Common myeloid progenitor, CD34-positive (primary cell): ENCODE measurements around the gene IBTK.
A peak's percentile ranks its signal among the peaks of the same experiment; 100 is the strongest.
"Not testable (repeated sequence)": the region's sequence is repeated elsewhere in the genome, so short reads cannot be mapped to it uniquely, and the experiment has no call there.

Experiments
- CTCF ChIA-PET: fragments of 350-600 bp; sonication (Branson Sonifier 250); formaldehyde crosslinking; loops from one replicate; lab custom pipeline; 2021; ENCODE audit warnings: antibody characterized with exemption; lab: Charles Lee
- POLR2A ChIA-PET: fragments of 350-600 bp; sonication (Branson Sonifier 250); formaldehyde crosslinking; loops from one replicate; lab custom pipeline; 2021; ENCODE audit warnings: antibody characterized with exemption; lab: Charles Lee
- DNase-seq, 3 donors: peaks; one replicate each; pipeline versions ENCODE4 v3.0.0 to v3.0.0-alpha.2; 2013
- H3K27ac ChIP-seq, 2 experiments: 1 replicate in 1 of 2; 2 replicates in 1 of 2; pipeline ENCODE4 v1.7.0; 2013; ENCODE audit warnings: inconsistent platforms in 2 of 2, low read length in 2 of 2, mild to moderate bottlenecking in 2 of 2, low read depth in 1 of 2, moderate library complexity in 1 of 2; ENCODE audit not compliant: severe bottlenecking in 2 of 2, insufficient read depth in 1 of 2, poor library complexity in 1 of 2
- H3K27me3 ChIP-seq, 5 experiments: replicated peaks in 2 of 5; 1 replicate in 3 of 5; 2 replicates in 2 of 5; pipeline versions ENCODE4 v1.6.1 to v1.7.0; 2013; ENCODE audit warnings: low read length in 4 of 5, mild to moderate bottlenecking in 2 of 5, moderate library complexity in 2 of 5, inconsistent platforms in 1 of 5; ENCODE audit not compliant: insufficient read depth in 5 of 5, control insufficient read depth in 4 of 5
- H3K36me3 ChIP-seq, 4 experiments: 1 replicate in 2 of 4; 2 replicates in 2 of 4; pipeline versions ENCODE4 v1.6.1 to v1.7.0; 2013; ENCODE audit warnings: low read length in 3 of 4, control low read depth in 1 of 4, mild to moderate bottlenecking in 1 of 4; ENCODE audit not compliant: control insufficient read depth in 4 of 4, insufficient read depth in 4 of 4
- H3K4me1 ChIP-seq, 4 experiments: 1 replicate in 3 of 4; 2 replicates in 1 of 4; pipeline versions ENCODE4 v1.6.1 to v1.7.1; 2013; ENCODE audit warnings: low read length in 3 of 4, mild to moderate bottlenecking in 3 of 4, control low read depth in 1 of 4, inconsistent platforms in 1 of 4, moderate library complexity in 1 of 4; ENCODE audit not compliant: control insufficient read depth in 4 of 4, insufficient read depth in 4 of 4; ENCODE audit errors: control extremely low read depth in 1 of 4
- H3K4me3 ChIP-seq, 7 experiments: 1 replicate in 4 of 7; 2 replicates in 3 of 7; pipeline versions ENCODE4 v1.5.1 to v1.7.0; 2013; ENCODE audit warnings: mild to moderate bottlenecking in 7 of 7, low read length in 6 of 7, moderate library complexity in 6 of 7, inconsistent platforms in 2 of 7, low read depth in 2 of 7, control low read depth in 1 of 7; ENCODE audit not compliant: insufficient read depth in 4 of 7, control insufficient read depth in 1 of 7; ENCODE audit errors: extremely low read depth in 1 of 7
- H3K9me3 ChIP-seq, 5 experiments: 1 replicate in 4 of 5; 2 replicates in 1 of 5; pipeline versions ENCODE4 v1.6.1 to v1.7.1; 2013; ENCODE audit warnings: low read length in 4 of 5, mild to moderate bottlenecking in 2 of 5, inconsistent platforms in 1 of 5, low read depth in 1 of 5, moderate library complexity in 1 of 5; ENCODE audit not compliant: control insufficient read depth in 4 of 5, insufficient read depth in 2 of 5; ENCODE audit errors: control extremely low read depth in 1 of 5
- WGBS: methylation state at CpG from one replicate; pipeline ENCODE4 v1.1.5; 2013; ENCODE audit not compliant: insufficient coverage; 5-methylcytosine and 5-hydroxymethylcytosine counted together

IBTK gene

DNA sequence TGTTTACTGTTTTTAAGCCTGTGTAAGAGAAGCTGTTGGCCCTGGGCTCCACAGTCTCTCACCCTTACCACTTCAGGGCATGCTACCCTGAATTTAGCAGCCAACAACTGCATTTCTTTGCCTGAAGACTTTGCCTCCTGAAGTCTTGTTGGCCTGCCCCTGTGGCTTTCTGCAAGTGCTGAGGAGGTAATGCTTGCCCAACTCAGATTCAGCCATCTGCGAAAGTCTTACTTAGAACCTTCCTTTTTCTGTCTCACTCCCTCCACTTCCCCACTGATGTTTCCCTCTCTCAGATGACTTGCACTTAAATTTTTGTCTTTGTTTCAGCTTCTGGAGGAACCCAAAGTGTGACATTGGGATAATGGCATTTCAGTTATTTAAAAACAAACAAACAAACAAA lies 11.8 kb upstream of the IBTK start:
- Histone ChIP-seq H3K9me3 (peaks cover 0 to 1% (median 0%) of the 10 kb centered on the region in 5 experiments), H3K27ac (no peak overlapping the region), H3K36me3 (no peaks in the 10 kb centered on the region), H3K4me1 (peaks cover 0 to 4% (median 0%) of the 10 kb centered on the region in 4 experiments), H3K27me3 (no peaks in the 10 kb centered on the region), H3K4me3 (no peak overlapping the region)
- 0% methylated on average over 1 of the region's 1 CpG for WGBS
- peak in 2 of 3 donors; percentile 54 to 59 for DNase-seq
- ChIA-PET CTCF (interaction anchor here (0.8 kb wide), 1 partner anchor 806 kb away, joined by 3 read pairs; the partner anchor contains the start of gene UBE3D), POLR2A (no interaction called here)

DNA sequence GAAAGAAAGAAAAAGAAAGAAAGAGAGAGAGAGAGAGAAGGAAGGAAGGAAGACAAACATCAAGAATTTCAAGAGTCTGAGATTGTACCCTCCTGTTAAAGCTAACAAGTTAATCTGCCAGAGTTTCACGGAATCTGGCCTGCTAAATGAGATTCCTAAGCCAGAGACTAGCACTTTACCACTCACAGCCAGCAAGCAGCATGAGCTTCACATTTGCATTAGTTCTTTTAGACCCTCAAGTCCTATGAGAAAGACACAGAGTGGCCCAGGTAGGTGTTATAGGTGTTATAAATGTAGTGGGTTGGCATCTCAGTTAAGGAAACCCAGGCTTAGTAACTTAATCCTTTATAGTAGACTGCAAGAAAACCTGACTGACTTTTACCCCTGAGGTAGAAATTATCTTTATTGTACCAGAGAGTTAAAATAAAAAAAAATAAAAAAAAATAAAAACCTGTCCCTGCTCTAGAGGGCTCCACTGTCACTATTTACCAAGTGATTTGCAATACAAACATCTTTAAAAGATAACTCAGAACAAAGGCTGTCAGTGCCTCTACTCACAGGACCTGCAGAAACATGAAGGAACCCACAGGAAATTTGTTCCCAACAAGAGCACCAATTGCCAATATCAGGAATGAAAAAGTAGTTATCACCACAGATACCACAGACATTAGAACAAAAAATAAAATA lies 9.7 kb upstream of the IBTK start:
- no peak for DNase-seq
- Histone ChIP-seq H3K4me3 (no peak overlapping the region), H3K9me3 (no peaks in the 10 kb centered on the region), H3K36me3 (no peaks in the 10 kb centered on the region), H3K27ac (no peak overlapping the region), H3K27me3 (no peaks in the 10 kb centered on the region), H3K4me1 (peaks cover 0 to 4% (median 0%) of the 10 kb centered on the region in 4 experiments)
- CTCF ChIA-PET, result interaction anchor here (0.7 kb wide), 1 partner anchor 797 kb away, joined by 3 read pairs; no protein-coding TSS in a partner anchor
- POLR2A ChIA-PET, result no interaction called here
- 100% methylated on average over 1 of the region's 1 CpG for WGBS

GRCh38 chr6:82254722-82255121 lies 7.2 kb upstream of the IBTK start:
- H3K27ac ChIP-seq, H3K9me3 ChIP-seq, H3K36me3 ChIP-seq, H3K4me1 ChIP-seq, H3K4me3 ChIP-seq, POLR2A ChIA-PET, H3K27me3 ChIP-seq, DNase-seq: not testable (repeated sequence)
- no CpG with 5 or more reads among the region's 5 CpGs for WGBS
- CTCF ChIA-PET, result interaction anchor here (0.9 to 2.6 kb wide), 3 partner anchors 16 to 811 kb away, joined by 4 to 7 read pairs (median 4); partner anchors contain the start of gene UBE3D

DNA sequence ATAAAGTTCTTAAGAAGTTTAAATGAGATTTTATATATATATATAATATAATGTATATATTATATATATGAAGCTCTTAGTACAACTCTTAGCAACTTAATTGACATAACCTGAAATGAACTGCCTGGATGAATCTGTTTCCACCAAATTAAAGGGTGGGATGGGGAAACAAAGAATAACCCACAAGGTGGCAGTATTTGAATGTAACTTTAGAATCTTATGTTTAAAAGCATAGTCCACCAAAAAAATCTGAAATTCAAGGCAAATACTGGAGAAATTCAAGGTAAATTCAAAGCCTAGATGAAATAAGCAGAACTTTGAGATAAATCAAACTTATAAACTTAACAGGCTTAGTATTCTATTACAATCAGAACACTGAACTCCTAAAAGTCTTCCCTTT lies 4.4 kb upstream of the IBTK start:
- H3K4me1 ChIP-seq, result peaks cover 3 to 11% (median 8%) of the 10 kb centered on the region in 4 experiments
- no peak overlapping the region for H3K4me3 ChIP-seq
- H3K9me3 ChIP-seq, result no peaks in the 10 kb centered on the region
- no peaks in the 10 kb centered on the region for H3K36me3 ChIP-seq
- ChIA-PET CTCF (interaction anchor here (0.6 to 1.6 kb wide), 6 partner anchors 9 to 813 kb away, joined by 4 to 7 read pairs (median 4); no protein-coding TSS in a partner anchor), POLR2A (no interaction called here)
- no peak overlapping the region for H3K27ac ChIP-seq
- peak; percentile 36 to 63 (median 55) for DNase-seq
- H3K27me3 ChIP-seq, result no peaks in the 10 kb centered on the region

DNA sequence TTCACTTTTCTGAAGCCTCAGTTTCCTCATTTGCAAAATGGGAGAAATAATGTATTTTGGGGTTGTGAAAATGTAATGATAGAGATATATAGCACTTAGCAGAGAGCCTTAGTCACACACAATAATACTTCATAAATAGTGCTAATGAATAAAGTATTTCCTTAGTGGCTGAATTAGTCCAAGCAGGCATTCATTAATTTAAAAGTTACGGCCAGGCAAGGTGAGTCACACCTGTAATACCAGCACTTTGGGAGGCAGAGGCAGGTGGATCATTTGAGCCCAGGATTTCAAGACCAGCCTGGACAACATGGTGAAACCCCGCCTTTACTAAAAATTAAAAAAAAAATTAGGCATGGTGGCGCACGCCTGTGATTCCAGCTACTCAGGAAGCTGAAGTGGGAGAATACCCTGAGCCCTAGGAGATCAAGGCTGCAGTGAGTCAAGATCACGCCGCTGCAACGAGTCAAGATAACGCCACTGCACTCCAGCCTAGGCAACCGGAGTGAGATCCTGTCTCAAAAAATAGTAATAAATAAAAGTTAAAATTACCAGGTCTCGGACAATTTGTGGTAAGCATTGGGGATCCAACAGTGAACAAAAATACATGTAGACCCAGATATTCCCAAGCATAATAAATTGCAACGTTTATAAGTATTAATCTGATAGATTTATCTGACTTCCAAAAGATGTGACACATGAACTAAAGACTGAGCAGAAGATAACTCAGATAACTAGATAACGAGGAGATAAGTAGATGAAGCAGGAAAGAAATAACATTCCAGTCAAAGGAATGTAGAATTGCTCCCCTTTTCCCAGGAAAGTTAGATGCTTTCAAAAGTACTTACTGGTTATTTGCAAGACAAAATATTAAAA lies 2.1 kb upstream of the IBTK start:
- CTCF ChIA-PET, result interaction anchor here (1.0 to 1.8 kb wide), 5 partner anchors 12 to 965 kb away, joined by 3 to 13 read pairs (median 3); partner anchors contain the start of genes DOP1A and UBE3D
- H3K27ac ChIP-seq, result no peak overlapping the region
- DNase-seq, result no peak
- H3K27me3 ChIP-seq, result no peaks in the 10 kb centered on the region
- 93% methylated on average over 4 of the region's 12 CpGs for WGBS
- H3K9me3 ChIP-seq, result no peaks in the 10 kb centered on the region
- POLR2A ChIA-PET, result interaction anchor here (1.2 kb wide), 1 partner anchor 44 kb away, joined by 3 read pairs; no protein-coding TSS in a partner anchor
- peaks cover 0 to 4% (median 0%) of the 10 kb centered on the region in 4 experiments for H3K36me3 ChIP-seq
- peaks cover 7 to 30% (median 16%) of the 10 kb centered on the region in 4 experiments for H3K4me1 ChIP-seq
- H3K4me3 ChIP-seq, result no peak overlapping the region

DNA sequence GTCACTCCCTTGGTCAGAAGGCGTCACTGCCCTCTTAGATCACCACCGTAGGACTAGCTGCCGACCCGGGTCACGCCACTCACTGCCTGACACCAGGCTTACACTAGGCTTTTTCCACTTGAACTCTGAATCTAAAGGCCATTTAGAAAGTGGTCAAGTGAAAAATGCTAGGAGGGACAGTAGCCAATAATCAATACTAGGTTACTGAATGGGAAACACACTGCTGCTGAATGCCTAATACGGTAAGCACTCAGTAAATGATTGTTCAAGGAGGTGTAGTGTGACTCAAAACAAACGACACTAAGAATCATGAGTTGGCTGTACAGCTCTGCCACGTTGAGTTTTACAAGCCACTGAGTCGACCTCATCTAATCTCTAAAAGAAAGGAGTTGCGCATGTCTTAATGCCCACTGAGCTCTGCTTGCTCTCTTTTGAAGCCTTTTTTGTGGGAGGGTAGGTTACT lies 760 bp upstream of the IBTK start:
- Histone ChIP-seq H3K27me3 (no peaks in the 10 kb centered on the region), H3K4me1 (peaks cover 7 to 34% (median 16%) of the 10 kb centered on the region in 4 experiments), H3K4me3 (peak overlapping the region; percentile 75 to 95 (median 89)), H3K36me3 (peaks cover 0 to 4% (median 2%) of the 10 kb centered on the region in 4 experiments), H3K27ac (peak overlapping the region in 1 of 2 experiments; percentile 93), H3K9me3 (no peaks in the 10 kb centered on the region)
- ChIA-PET CTCF (interaction anchor here (0.8 to 1.8 kb wide), 6 partner anchors 16 to 967 kb away, joined by 3 to 13 read pairs (median 4); partner anchors contain the start of genes DOP1A and UBE3D), POLR2A (interaction anchor here (1.2 kb wide), 1 partner anchor 42 kb away, joined by 3 read pairs; no protein-coding TSS in a partner anchor)
- 58% methylated on average over 5 of the region's 10 CpGs for WGBS
- DNase-seq, result peak in 1 of 3 donors; percentile 18
